Sigmoid colon (tissue), 4 donors: ENCODE measurements around the gene MRPL43.

Experiments
- CTCF ChIP-seq, 4 experiments: fragments of 450-650 bp in 3 of 4; fragments of 200-600 bp in 1 of 4; IDR thresholded peaks; one replicate each; pipeline ENCODE4 v1.5.1; 2016 to 2019; ENCODE audit warnings: antibody characterized with exemption in 4 of 4, mild to moderate bottlenecking in 3 of 4, moderate library complexity in 2 of 4
- EP300 ChIP-seq, 4 donors: sonication (generic); formaldehyde crosslinking; IDR thresholded peaks; one replicate each; pipeline ENCODE4 v1.6.1; 2017; ENCODE audit warnings: antibody characterized with exemption in 4 of 4
- POLR2A ChIP-seq, 2 donors: fragments of 450-650 bp; IDR thresholded peaks; one replicate each; pipeline ENCODE4 v1.6.1; 2016; ENCODE audit warnings: antibody characterized with exemption in 2 of 2, mild to moderate bottlenecking in 2 of 2, moderate library complexity in 2 of 2
- POLR2AphosphoS5 ChIP-seq, 4 donors: sonication (generic); formaldehyde crosslinking; IDR thresholded peaks; one replicate each; pipeline ENCODE4 v1.6.1; 2017; ENCODE audit warnings: antibody characterized with exemption in 4 of 4

- TF ChIP-seq POLR2AphosphoS5 (IDR thresholded peaks at IDR 0.05) (no peak), CTCF (IDR thresholded peaks at IDR 0.05) (peak; percentile 78 to 97 (median 94)), POLR2A (IDR thresholded peaks at IDR 0.05) (no peak), EP300 (IDR thresholded peaks at IDR 0.05) (no peak)
These were observed 27.1 kb upstream of the MRPL43 start for GRCh38 chr10:101014230-101014884.
